GM10266 (cell line): ENCODE measurements around the gene COL4A6.

Source experiments
- DNase-seq: peaks from one replicate; pipeline ENCODE4 v3.0.0; 2012; ENCODE audit errors: extremely low spot score
- TF ChIP-seq, protein P1 (sequence below): IDR thresholded peaks from 2 replicates; pipeline ENCODE4 v1.5.1; 2012; ENCODE audit warnings: mild to moderate bottlenecking, low read depth; ENCODE audit not compliant: control insufficient read depth, insufficient read depth; ENCODE audit errors: missing control alignments

The COL4A6 gene

DNA sequence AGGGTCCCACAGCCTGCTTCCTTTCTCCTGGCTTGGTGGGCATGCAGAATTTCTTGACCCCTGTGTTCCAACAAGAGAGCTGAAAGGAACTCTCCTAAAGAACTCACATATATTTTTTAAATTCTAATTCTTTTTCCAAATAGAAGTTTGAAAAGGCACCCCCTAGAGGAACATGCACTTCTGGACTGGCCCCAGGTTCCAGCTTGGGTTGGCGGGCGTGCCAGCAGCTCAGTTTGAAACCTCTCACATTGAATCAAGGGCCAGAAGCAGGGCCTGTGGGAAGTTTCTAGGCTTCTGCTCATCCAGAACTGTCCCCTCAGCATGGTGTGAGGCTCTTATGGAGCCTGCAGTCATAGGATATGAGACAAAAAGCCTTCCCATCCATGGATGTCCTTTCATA lies 214.0 kb downstream of the COL4A6 start:
- no peak for DNase-seq
- TF ChIP-seq, protein P1, sequence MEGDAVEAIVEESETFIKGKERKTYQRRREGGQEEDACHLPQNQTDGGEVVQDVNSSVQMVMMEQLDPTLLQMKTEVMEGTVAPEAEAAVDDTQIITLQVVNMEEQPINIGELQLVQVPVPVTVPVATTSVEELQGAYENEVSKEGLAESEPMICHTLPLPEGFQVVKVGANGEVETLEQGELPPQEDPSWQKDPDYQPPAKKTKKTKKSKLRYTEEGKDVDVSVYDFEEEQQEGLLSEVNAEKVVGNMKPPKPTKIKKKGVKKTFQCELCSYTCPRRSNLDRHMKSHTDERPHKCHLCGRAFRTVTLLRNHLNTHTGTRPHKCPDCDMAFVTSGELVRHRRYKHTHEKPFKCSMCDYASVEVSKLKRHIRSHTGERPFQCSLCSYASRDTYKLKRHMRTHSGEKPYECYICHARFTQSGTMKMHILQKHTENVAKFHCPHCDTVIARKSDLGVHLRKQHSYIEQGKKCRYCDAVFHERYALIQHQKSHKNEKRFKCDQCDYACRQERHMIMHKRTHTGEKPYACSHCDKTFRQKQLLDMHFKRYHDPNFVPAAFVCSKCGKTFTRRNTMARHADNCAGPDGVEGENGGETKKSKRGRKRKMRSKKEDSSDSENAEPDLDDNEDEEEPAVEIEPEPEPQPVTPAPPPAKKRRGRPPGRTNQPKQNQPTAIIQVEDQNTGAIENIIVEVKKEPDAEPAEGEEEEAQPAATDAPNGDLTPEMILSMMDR: no peak

- TF ChIP-seq, protein P1: no peak
- DNase-seq: no peak
Observed at GRCh38 chrX:108223585-108223984, 214.6 kb downstream of the COL4A6 start.

DNA sequence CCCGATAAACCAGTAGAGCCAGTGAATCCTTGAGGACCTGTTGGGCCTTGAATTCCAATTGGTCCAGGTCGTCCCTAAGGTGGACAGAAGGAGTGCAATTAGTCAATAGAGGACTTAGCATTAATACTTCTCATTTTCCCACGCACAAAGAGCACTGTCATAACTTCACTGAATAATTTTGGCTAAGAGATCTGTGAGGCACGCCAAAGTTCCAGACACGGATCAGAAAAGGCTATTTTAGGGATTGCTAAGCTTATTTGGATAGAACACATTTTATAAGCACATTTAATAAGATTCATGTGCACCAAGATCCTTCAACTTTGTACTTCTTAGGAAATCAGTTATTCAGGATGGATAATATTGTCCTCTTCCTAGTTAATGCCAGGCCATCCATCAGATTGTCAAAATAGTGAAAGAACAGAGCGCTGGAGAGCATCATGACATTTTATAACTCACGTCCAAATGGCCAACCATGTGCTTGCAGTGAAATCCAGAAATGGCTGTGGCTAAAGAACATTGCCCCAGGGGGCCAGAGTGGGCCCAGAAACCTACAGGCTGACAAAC lies 216.8 kb downstream of the COL4A6 start:
- TF ChIP-seq, protein P1: no peak
- no peak for DNase-seq

GRCh38 chrX:108219949-108220601 lies 218.1 kb downstream of the COL4A6 start:
- no peak for DNase-seq
- TF ChIP-seq, protein P1: no peak

- TF ChIP-seq, protein P1: no peak
- no peak for DNase-seq
Observed at GRCh38 chrX:108217876-108218275, 220.3 kb downstream of the COL4A6 start.

- DNase-seq: no peak
- TF ChIP-seq, protein P1: no peak
Observed at GRCh38 chrX:108216919-108217571, 221.2 kb downstream of the COL4A6 start.

DNA sequence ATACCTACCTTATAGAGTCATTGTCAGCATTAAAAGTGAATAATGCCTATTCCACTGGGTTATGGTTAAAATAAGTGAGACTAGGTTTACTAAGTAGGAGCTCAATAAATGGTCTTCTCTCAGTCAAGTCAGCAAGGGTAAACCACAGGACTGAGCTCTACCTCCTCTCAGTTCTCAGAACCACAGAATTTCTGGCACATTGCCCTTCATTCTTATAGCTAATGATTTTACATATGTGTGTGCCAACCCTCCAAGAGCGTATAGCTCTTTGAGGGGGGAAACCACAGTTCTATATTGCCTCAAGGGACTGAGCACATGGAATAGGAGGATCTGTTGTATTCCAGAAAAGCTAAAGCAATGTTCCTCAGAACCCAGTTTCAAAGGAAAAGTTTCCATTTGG lies 221.8 kb downstream of the COL4A6 start:
- TF ChIP-seq, protein P1: no peak
- no peak for DNase-seq
